NCI-H2196 treated with DMSO at 0.1 percent for 48 hours (cell line): Measurements from ENCODE around the gene TMA7.
"Not testable (repeated sequence)": the region's sequence is repeated elsewhere in the genome, so short reads cannot be mapped to it uniquely, and the experiment has no call there.

Experiments used
- DNase-seq: peaks from one replicate; lab custom pipeline; 2025; ENCODE audit not compliant: unreplicated experiment; lab: John Stamatoyannopoulos, UW

TMA7 gene

DNA sequence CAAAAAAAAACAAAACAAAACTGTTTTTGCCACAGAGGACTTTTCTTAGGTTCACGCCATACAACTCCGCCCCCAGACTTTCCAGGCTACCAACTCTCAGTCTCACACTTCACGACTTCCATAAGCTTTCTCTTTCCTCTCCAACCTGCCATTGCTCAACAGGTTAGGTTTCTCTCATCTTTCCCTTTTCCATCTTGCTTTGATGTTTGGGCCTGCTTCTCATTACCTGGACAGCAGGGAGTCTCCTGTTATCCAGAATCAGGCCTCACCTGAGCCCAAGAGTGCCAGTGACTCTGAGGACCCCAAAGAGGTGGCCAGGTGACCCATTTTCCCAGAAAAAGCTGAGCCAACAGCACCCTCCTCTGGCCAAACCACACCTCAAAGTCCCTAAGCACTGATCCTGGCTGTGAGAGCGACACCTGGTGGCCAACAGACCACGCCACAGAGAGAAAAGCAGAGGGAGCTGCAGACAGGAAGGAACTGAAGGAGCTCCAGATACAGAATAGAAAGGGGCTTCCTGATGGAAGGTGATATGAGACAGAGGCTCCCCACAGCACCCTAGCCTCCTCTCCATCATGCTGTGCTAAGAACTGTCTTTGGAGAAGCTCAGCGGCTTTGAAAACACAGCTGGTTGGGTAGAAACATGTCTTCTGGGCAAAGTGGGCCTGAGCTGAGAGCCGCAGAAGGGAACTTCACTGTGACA, 4.1 kb upstream of the TMA7 start:
- peak; percentile 32 for DNase-seq

GRCh38 chr3:48436477-48436787, 3.6 kb upstream of the TMA7 start:
- DNase-seq, result no peak

DNA sequence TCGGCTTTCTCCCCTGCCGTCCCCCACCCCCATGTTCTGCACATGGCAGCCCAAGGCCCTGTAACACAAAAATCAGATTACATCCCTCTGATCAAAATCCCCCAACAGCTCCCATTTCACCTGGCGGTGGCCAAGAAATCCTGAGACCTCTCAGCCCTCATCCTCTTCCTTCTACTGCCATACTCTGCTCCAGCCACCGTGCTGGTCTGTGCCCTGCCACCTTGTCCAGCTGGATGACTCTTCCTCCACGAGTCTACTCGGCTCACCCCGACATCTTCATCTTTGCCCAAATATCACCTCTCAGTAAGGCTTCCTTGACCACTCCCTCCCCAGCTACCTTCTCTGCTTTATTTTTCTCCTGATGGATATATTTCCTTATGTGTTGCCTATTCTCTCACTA, 3.2 kb upstream of the TMA7 start:
- DNase-seq, result no peak

GRCh38 chr3:48437812-48438211, 2.2 kb upstream of the TMA7 start:
- DNase-seq, result no peak

DNA sequence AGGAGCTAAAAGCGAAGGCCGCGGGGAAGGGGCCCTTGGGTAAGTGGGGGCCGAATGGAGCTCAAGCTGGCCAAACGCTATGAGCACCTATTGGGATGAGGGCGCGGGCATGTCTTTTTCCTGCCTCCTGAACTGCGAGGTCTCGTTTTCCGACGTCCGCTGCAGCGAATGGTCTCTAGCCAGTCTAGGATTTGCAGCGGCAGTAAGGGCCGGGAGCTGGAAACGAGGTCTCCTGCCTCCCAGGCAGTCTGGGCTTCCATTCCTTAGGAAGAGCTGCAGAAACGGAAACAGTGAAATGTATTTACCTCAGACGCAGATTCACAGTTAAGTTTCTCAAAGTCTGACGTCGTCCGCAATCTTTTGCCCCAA, 517 bp downstream of the TMA7 start:
- no peak for DNase-seq

GRCh38 chr3:48441940-48442339, 1.9 kb downstream of the TMA7 start:
- no peak for DNase-seq

- no peak for DNase-seq
Measured at GRCh38 chr3:48445277-48445882, 5.3 kb downstream of the TMA7 start.

DNA sequence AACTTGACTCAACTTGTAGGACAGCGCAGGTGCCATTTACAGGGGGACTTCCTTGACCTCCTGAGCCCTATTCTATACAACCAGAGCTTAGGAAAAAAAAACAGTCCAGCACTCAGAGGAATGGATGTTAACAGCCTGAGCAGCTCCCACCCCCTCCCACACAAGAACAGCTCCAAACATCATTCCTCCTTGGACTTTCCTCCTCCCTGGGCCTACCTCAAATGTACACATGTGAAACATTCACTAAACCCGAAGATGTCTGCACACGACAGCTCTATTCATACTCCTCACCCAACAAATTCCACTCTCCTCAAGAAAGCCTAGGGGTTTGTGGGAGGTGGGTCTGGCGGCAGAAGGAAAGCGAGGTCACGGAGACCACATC, 6.0 kb downstream of the TMA7 start:
- DNase-seq, result no peak

DNA sequence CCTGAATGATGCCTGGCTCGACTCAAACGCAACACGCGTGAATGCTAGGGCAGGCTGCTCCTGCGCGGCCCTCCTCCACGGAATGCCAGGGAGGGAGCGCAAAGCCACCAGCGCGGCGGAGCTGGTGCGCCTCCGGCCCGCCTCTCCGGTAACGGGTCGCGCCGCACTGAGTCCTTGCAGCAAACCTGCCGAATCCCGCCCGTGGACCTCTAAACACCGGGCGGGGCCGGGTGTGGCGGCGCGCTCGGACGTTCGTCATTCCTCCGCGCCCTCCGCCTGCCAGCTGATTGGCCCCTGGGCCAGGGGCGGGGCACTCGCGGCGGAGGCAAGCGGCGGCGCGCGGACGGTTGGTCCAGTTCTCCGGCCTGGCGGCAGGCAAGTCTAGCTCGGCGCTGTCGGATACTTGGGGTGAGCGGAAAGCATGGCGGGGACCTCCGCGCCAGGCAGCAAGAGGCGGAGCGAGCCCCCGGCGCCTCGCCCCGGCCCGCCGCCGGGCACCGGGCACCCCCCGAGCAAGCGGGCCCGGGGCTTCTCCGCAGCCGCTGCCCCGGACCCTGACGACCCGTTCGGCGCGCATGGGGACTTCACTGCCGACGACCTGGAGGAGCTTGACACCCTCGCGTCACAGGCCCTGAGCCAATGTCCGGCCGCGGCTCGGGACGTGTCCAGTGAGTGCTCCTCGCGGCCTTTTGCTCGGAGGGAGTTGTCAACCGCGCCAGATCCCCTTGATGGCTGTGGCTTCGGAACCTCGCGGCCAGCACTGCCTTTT, 6.6 kb downstream of the TMA7 start, which contains the start of gene ATRIP:
ATRIP (plus strand) TSS at position 313 of the 769 bp plus-strand sequence; CDS start at position 422, 109 bp downstream.
- peak; percentile 55 for DNase-seq

GRCh38 chr3:48451270-48451669, 11.2 kb downstream of the TMA7 start:
- no peak for DNase-seq

DNA sequence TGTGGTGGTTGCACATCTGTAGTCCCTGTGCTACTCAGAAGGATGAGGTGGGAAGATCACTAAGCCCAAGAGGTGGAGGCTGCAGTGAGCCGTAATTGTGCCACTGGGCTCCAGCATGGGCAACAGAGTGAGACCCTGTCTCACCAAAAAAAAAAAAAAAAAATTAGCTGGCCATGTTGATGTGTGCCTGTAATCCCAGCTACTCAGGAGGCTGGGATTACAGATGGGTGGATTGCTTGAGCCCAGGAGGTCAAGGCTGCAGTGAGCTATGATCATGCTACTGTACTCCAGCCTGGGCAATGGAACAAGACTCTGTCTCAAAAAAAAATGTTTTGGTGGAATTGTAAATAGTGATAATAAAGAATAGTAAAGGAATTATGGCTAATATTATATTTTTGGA, 16.4 kb downstream of the TMA7 start:
- no peak for DNase-seq

DNA sequence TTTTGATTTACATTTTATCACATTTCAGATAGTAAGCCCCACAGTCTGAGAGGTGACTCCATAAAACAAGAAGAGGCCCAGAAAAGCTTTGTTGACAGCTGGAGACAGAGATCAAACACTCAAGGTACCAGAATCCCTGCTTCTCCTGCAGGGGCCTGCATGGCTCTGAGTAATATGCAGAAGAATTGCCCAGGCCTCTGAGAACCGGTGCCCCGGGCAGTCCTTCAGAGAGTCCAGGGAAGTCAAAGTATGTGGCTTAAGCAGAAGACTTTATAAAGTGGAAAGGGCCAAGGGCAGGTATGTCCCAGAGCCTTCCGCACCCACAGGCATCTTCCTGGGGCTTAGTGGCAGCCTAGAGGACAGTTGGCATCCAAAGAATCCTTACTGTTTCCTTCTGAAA, 19.3 kb downstream of the TMA7 start:
- DNase-seq, result no peak

GRCh38 chr3:48459773-48460516, 19.9 kb downstream of the TMA7 start:
- DNase-seq, result no peak

GRCh38 chr3:48460517-48460902, 20.5 kb downstream of the TMA7 start:
- no peak for DNase-seq

DNA sequence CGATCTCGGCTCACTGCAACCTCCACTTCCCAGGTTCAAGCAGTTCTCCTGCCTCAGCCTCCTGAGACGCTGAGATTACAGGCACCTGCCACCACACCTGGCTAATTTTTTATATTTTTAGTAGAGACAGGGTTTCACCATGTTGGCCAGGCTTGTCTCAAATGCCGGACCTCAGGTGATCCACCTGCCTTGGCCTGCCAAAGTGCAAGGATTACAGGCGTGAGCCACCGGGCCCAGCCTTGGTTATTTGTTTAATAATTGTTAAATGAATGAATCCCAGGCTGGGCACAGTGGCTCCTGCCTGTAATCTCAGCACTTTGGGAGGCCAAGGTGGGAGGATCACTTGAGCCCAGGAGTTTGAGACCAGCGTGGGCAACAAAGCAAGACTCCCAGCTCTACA, 21.7 kb downstream of the TMA7 start:
- DNase-seq, result not testable (repeated sequence)

- no peak for DNase-seq
Measured at GRCh38 chr3:48463703-48464102, 23.6 kb downstream of the TMA7 start.

DNA sequence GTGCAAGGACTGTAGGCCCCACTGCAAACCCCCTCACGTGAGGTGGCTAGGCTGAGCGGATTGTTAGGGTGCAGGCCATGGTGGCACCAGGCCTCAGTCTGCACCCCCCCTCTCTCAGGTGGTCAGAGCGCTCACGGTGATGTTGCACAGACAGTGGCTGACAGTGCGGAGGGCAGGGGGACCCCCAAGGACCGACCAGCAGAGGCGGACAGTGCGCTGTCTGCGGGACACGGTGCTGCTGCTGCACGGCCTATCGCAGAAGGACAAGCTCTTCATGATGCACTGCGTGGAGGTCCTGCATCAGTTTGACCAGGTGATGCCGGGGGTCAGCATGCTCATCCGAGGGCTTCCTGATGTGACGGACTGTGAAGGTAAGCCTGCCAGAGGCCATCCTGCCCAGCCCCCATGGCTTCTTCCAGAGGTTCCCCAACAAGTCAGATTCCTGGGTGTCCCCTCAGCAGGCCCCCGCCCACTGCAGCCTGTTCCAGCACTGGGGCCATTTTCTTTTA, 24.7 kb downstream of the TMA7 start:
- no peak for DNase-seq

GRCh38 chr3:48465237-48465530, 25.1 kb downstream of the TMA7 start:
- DNase-seq, result no peak

DNA sequence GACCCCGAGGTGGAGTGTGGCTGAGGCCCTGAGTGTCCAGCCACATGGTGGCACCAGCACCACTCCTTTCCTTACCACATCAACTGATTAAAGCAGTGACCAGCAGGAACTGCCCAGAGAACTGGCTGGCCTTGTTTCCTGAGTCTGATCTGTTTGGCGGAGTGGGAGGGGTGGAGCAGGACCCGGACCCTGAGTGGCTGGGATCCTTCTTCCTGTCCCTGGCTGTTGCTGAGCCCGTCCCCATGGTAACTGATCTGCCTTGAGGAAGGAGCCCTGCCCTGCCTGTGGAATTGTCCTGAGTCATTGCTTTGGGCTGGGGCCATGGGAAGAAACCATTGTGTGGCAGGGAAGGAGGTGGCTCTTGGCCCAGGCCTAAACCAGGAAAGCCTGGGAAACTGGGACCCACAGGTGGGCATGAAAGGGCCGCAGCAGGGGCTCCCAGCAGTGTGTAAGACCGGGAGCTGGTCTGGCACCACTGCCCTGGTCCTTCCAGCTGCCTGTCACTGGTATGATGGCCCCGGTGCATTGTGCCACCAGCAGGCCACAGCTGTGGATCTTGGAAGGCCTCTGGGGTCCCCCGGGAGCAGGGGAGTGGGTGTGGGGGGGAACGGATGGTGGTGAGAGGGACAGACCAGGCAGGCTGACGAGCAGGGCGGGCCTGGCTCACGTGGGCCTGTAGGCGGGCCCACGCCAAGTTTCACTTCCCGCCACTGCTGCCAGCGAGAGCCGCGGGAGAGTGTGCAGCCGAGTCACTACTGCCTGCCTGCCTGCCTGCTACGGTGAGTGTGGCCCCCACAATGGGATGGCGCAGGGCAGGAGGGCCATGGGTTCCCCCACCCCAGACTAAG, 25.7 kb downstream of the TMA7 start:
- DNase-seq, result peak; percentile 93

- no peak for DNase-seq
Measured at GRCh38 chr3:48466386-48467109, 26.5 kb downstream of the TMA7 start.
